HG02798 (cell line): ENCODE results near the gene SPTBN4.
"Not testable (repeated sequence)": the region's sequence is repeated elsewhere in the genome, so short reads cannot be mapped to it uniquely, and the experiment has no call there.

ENCODE experiments used
- ATAC-seq: cut with Tn5 transposase; IDR thresholded peaks from one replicate; pipeline ENCODE4 v1.9.1; 2021; ENCODE audit warnings: mild to moderate bottlenecking; ENCODE audit not compliant: unreplicated experiment, poor library complexity

Gene SPTBN4

GRCh38 chr19:40553885-40554857, 87.4 kb downstream of the SPTBN4 start:
- ATAC-seq = no peak

- ATAC-seq = no peak
These were observed 89.3 kb downstream of the SPTBN4 start for GRCh38 chr19:40555978-40556689.

GRCh38 chr19:40556953-40557530, 90.2 kb downstream of the SPTBN4 start:
- no peak for ATAC-seq

- ATAC-seq = no peak
These were observed 92.6 kb downstream of the SPTBN4 start for GRCh38 chr19:40559394-40559793.

GRCh38 chr19:40560092-40560507, 93.3 kb downstream of the SPTBN4 start:
- ATAC-seq = no peak

GRCh38 chr19:40561947-40562346, 95.1 kb downstream of the SPTBN4 start:
- no peak for ATAC-seq

- not testable (repeated sequence) for ATAC-seq
These were observed 97.7 kb downstream of the SPTBN4 start for GRCh38 chr19:40564535-40564934.

- no peak for ATAC-seq
These were observed 98.6 kb downstream of the SPTBN4 start for GRCh38 chr19:40565355-40565754.

- no peak for ATAC-seq
These were observed 99.2 kb downstream of the SPTBN4 start for GRCh38 chr19:40565910-40566495.

GRCh38 chr19:40567040-40567749, 100.4 kb downstream of the SPTBN4 start:
- no peak for ATAC-seq

GRCh38 chr19:40567750-40568494, 101.1 kb downstream of the SPTBN4 start:
- no peak for ATAC-seq

GRCh38 chr19:40570313-40571004, 103.7 kb downstream of the SPTBN4 start:
- ATAC-seq = peak; percentile 89

- no peak for ATAC-seq
These were observed 104.2 kb downstream of the SPTBN4 start for GRCh38 chr19:40571005-40571318.

GRCh38 chr19:40571831-40572495, 105.2 kb downstream of the SPTBN4 start:
- ATAC-seq = no peak

- no peak for ATAC-seq
These were observed 108.5 kb downstream of the SPTBN4 start for GRCh38 chr19:40575326-40575725.

GRCh38 chr19:40576151-40576584, 109.4 kb downstream of the SPTBN4 start:
- no peak for ATAC-seq

GRCh38 chr19:40576585-40577451, 110.0 kb downstream of the SPTBN4 start, which contains the start of gene SHKBP1:
TSS of gene SHKBP1 (plus strand) at chr19:40576873. CDS start at chr19:40576900, 27 bp downstream.
- ATAC-seq = peak; percentile 97
